GM19324 (cell line): ENCODE results near the gene CLUH.
"Not testable (repeated sequence)": the region's sequence is repeated elsewhere in the genome, so short reads cannot be mapped to it uniquely, and the experiment has no call there.

Experiments
- ATAC-seq: cut with Tn5 transposase; IDR thresholded peaks from one replicate; pipeline ENCODE4 v1.9.1; 2021; ENCODE audit warnings: mild to moderate bottlenecking, moderate library complexity; ENCODE audit not compliant: unreplicated experiment, low FRiP score

The CLUH gene

GRCh38 chr17:2701996-2702741 lies 9.4 kb downstream of the CLUH start:
- no peak for ATAC-seq

- ATAC-seq = no peak
Observed at GRCh38 chr17:2701161-2701995, 10.2 kb downstream of the CLUH start.

GRCh38 chr17:2700491-2701141 lies 10.9 kb downstream of the CLUH start:
- ATAC-seq = no peak

- ATAC-seq = no peak
Observed at GRCh38 chr17:2700030-2700490, 11.5 kb downstream of the CLUH start.

GRCh38 chr17:2699216-2699805 lies 12.3 kb downstream of the CLUH start:
- not testable (repeated sequence) for ATAC-seq

GRCh38 chr17:2697611-2698162 lies 13.9 kb downstream of the CLUH start:
- ATAC-seq = no peak

GRCh38 chr17:2695961-2696760 lies 15.4 kb downstream of the CLUH start:
- no peak for ATAC-seq

GRCh38 chr17:2695243-2695960 lies 16.2 kb downstream of the CLUH start:
- no peak for ATAC-seq

GRCh38 chr17:2694381-2695242 lies 17.0 kb downstream of the CLUH start:
- no peak for ATAC-seq

- no peak for ATAC-seq
Observed at GRCh38 chr17:2693561-2694380, 17.8 kb downstream of the CLUH start.

- ATAC-seq = no peak
Observed at GRCh38 chr17:2692781-2693135, 18.8 kb downstream of the CLUH start.

- no peak for ATAC-seq
Observed at GRCh38 chr17:2691965-2692780, 19.4 kb downstream of the CLUH start.

GRCh38 chr17:2691069-2691871 lies 20.3 kb downstream of the CLUH start:
- no peak for ATAC-seq

- ATAC-seq = no peak
Observed at GRCh38 chr17:2690165-2691068, 21.1 kb downstream of the CLUH start.
